SIG-M5 treated with dmso at 0.1 percent for 504 hours (cell line): ENCODE data around the gene TSKS.

Experiments used
- DNase-seq: peaks from one replicate; lab custom pipeline; 2025; ENCODE audit not compliant: unreplicated experiment; lab: John Stamatoyannopoulos, UW

Gene TSKS, protein sequence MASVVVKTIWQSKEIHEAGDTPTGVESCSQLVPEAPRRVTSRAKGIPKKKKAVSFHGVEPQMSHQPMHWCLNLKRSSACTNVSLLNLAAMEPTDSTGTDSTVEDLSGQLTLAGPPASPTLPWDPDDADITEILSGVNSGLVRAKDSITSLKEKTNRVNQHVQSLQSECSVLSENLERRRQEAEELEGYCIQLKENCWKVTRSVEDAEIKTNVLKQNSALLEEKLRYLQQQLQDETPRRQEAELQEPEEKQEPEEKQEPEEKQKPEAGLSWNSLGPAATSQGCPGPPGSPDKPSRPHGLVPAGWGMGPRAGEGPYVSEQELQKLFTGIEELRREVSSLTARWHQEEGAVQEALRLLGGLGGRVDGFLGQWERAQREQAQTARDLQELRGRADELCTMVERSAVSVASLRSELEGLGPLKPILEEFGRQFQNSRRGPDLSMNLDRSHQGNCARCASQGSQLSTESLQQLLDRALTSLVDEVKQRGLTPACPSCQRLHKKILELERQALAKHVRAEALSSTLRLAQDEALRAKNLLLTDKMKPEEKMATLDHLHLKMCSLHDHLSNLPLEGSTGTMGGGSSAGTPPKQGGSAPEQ

GRCh38 chr19:49763230-49763629, at the start of gene TSKS:
Gene TSKS (minus strand): TSS chr19:49763306. CDS start chr19:49763247, 59 bp downstream.
- DNase-seq, result no peak

- no peak for DNase-seq
Measured at GRCh38 chr19:49812452-49812996, 49.4 kb upstream of the TSKS start.

DNA sequence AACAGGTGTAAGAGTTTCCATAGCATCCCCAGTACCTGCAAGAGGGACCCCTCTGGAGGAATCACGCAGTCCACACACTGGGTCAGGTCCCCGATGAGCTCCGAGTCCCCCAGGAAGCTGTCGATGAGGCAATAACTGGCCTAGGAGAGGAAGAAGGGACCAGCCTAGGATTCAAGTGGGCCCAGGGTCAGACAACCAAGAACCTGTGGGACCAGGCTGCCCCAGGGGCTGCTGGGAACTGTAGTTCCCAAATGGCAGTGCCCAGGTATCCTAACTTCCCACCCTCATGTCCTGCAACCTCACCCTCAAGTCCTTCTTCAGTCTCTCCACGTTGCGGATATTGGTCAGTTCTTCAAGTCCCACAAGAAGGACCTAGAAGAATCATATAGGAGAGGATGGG, 48.2 kb upstream of the TSKS start:
- no peak for DNase-seq

- no peak for DNase-seq
Measured at GRCh38 chr19:49809941-49810389, 46.9 kb upstream of the TSKS start.

DNA sequence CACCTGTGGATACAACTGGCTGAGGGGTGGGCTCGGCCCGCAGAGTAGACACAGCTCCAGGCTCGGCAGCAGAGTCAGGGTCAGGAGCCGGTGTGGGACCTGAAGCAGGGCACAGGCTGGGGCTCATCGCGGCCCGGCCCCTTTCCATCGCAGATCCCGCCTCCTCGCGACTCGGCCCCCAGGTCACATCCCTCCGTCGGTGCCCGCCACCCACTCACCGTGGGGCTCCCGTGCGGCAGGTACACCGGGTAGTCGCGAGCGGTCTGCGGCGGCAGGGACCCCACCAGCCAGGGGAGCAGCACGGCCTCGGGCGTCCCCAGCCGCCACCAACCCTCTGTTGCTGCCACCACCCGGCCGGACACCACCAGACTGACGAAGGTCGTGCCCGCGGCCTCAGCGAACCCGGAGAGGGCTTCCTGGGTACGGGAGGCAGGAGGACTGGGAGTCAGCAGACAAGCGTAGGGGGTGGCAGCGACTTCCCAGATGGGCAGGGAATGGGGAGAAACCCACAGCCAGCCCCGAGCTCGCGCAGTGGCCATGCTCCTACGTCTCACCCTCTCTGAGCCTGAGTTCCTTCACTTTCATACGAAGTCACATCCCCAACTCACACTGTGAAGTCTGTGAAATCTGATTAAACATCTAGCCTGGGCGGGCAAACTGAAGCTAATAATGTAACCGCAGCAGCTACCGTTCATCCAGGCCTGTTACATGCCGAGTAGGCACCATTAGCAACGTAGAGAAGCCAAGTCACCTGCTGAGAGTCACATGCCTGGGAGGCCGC, 46.2 kb upstream of the TSKS start:
- no peak for DNase-seq

DNA sequence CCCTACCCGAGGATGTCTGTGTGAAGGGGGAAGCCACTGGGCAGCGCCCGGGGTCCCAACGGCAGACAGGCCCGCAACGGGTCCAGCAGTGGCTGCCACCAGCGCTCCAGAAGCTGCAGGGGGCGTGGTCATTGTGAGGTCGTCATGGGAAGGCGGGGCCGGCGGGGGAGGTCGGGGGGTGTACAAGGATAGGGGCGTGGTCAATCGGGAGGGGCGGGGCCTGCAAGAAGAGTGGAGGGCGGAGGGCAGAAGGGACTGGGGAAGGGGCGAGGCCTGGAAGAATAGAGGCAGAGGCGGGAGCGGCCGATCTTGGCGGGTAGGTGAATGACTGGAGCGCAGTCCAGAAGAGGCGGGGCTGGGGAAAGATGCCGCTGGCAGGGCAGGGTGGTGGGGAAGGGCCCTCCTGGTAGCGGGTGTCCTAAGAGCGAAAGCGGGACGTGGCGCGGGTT, 45.6 kb upstream of the TSKS start:
- no peak for DNase-seq

DNA sequence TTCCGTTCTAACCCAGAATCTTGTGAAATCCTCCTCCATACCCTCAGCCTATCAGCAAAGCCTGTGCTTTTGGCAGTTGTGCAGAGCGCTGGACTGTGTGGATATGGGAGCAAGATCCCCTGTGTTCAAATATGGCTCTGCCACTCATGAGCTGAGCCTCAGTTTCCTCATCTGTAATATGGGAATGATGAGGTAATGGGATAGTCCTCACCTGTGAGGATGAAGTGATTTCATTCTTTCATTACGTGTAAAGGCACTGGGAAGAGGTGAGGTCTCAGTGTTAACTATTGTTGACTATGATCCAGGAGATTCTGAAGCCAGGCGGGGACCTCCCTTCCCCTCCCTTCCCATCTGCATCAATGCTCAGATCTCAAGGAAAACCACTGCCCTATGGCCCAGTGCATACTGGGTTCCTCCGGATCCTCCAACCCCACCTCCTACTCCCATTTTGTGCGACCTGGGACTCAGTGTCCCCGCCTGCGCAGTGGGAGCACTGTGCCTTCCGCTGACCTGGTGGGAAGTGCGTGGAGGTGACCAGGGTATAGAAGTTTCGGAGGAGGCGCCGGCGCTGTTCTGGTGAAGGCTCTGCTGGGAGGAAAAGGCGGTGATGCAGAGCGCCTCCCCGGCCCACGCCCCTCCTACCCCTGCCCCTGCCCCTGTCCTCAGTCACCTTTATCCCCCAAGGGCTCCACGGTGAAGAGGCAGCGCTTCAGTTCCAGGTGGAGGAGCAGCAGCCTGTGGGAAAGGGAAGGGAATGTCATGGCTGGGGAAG, 45.0 kb upstream of the TSKS start:
- no peak for DNase-seq

- peak; percentile 61 for DNase-seq
Measured at GRCh38 chr19:49807058-49807903, 44.2 kb upstream of the TSKS start.

DNA sequence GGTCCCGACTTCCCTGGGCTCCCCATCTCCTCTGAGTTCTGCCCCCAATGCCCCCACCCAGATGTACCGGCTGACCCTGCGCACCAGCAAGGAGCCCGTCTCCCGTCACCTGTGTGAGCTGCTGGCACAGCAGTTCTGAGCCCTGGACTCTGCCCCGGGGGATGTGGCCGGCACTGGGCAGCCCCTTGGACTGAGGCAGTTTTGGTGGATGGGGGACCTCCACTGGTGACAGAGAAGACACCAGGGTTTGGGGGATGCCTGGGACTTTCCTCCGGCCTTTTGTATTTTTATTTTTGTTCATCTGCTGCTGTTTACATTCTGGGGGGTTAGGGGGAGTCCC, 43.5 kb upstream of the TSKS start:
- no peak for DNase-seq

DNA sequence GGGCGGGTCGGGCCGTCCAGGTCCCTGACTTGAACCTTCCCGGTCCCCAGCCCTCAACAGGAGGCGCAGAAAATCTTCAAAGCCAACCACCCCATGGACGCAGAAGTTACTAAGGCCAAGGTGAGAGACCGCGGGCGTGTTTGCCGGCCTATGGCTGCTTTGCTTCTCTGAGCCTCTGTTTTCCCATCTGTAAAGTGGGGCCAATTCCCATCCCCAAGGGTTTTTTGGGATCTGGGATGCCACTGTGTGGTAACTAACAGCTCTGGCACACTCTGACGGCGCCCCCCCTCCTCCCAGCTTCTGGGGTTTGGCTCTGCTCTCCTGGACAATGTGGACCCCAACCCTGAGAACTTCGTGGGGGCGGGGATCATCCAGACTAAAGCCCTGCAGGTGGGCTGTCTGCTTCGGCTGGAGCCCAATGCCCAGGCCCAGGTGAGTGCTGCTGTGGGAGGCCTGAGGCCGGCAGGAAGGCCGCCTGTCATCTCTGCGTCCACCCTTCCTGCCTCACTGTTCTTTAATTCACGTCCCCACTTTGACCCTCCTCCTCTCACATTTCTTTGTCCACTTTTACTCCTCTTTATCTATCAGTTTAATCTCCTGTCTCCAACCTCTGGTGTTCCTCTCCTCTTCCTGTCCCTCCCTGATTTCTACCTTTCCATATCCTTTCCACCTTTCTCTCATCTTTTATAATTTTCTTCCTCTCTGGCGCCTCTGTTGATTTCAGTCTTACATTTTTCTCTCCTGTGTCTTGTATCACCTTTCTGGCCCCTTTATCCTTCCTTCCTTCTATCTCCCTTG, 42.9 kb upstream of the TSKS start:
- DNase-seq, result no peak

DNA sequence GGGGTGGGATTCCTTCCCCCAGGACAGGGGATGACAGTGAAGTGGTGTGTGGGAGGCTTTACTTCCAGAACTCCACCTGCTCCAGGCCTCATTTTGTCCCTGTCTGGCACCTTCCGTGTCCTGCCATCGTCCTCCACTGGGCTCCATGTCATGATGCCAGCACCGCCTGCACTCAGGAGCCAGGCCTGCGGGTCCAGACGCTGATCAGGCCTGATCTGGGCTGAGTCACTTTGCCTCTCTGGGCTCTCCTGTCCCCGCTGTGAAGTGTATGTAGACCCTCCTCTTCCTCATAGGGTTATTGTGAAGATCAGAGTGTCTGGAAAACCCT, 40.4 kb upstream of the TSKS start:
- DNase-seq, result no peak

GRCh38 chr19:49802836-49803528, 39.9 kb upstream of the TSKS start:
- DNase-seq, result no peak

DNA sequence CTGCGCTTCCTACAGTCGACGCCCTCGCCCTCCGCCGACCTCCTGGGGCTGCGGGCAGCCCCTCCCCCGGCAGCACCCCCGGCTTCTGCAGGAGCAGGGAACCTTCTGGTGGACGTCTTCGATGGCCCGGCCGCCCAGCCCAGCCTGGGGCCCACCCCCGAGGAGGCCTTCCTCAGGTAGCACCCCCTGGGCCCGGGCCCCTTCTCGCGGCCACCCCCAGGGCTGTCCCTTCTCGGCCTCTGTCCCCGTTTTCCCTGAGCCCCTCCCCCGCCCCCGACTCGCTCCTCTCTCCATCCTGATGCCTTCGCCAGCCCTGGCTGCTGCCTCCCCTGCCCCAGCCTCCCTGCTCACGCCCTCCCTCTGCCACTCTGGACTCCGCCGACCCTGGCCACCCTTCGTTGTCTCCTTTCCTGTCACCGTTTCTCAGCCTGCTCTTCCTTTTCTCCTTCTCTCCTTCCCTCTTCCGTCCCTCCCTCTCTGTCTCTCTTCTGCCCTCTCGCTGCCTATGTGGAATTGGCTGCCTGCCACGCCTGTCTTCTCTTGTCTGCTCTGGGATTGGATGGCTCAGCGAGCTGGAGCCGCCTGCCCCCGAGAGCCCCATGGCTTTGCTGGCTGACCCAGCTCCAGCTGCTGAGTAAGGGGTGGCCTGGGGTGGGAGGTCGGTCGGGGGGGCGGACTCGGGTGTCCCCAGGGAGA, 39.0 kb upstream of the TSKS start:
- peak; percentile 15 for DNase-seq

DNA sequence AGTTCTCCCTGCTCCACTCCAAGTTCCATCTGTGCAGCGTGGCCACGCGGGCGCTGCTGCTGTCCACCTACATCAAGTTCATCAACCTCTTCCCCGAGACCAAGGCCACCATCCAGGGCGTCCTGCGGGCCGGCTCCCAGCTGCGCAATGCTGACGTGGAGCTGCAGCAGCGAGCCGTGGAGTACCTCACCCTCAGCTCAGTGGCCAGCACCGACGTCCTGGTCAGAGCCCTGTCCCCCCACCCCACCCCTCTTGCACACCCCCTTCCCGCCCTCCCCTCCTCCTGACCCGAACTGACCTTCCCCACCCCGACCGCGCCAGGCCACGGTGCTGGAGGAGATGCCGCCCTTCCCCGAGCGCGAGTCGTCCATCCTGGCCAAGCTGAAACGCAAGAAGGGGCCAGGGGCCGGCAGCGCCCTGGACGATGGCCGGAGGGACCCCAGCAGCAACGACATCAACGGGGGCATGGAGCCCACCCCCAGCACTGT, 38.3 kb upstream of the TSKS start:
- DNase-seq, result no peak

- no peak for DNase-seq
Measured at GRCh38 chr19:49800771-49801170, 37.7 kb upstream of the TSKS start.

GRCh38 chr19:49799798-49800376, 36.8 kb upstream of the TSKS start:
- DNase-seq, result no peak

- DNase-seq, result no peak
Measured at GRCh38 chr19:49799271-49799797, 36.2 kb upstream of the TSKS start.
